GM21423 (cell line): Measurements from ENCODE around the gene STPG1.
"Not testable (repeated sequence)": the region's sequence is repeated elsewhere in the genome, so short reads cannot be mapped to it uniquely, and the experiment has no call there.

Source experiments
- ATAC-seq: cut with Tn5 transposase; IDR thresholded peaks from one replicate; pipeline ENCODE4 v1.9.1; 2021; ENCODE audit warnings: mild to moderate bottlenecking, moderate library complexity; ENCODE audit not compliant: unreplicated experiment

Gene STPG1

GRCh38 chr1:24413350-24414163 lies at the start of gene STPG1:
Gene STPG1 (minus strand): TSS chr1:24413782. CDS start chr1:24401388, 12,394 bp downstream.
- no peak for ATAC-seq

GRCh38 chr1:24462128-24462527 lies 48.5 kb upstream of the STPG1 start:
- not testable (repeated sequence) for ATAC-seq

GRCh38 chr1:24459551-24460266 lies 46.1 kb upstream of the STPG1 start:
- ATAC-seq: no peak

GRCh38 chr1:24457866-24458265 lies 44.3 kb upstream of the STPG1 start:
- ATAC-seq: no peak

GRCh38 chr1:24455272-24455671 lies 41.7 kb upstream of the STPG1 start:
- ATAC-seq: no peak

GRCh38 chr1:24454673-24455072 lies 41.1 kb upstream of the STPG1 start:
- ATAC-seq: no peak

- ATAC-seq: no peak
Measured at GRCh38 chr1:24452922-24453485, 39.4 kb upstream of the STPG1 start.

GRCh38 chr1:24451746-24452145 lies 38.2 kb upstream of the STPG1 start:
- ATAC-seq: no peak

- no peak for ATAC-seq
Measured at GRCh38 chr1:24450857-24451397, 37.3 kb upstream of the STPG1 start.

- ATAC-seq: no peak
Measured at GRCh38 chr1:24450316-24450715, 36.7 kb upstream of the STPG1 start.

GRCh38 chr1:24446446-24446845 lies 32.9 kb upstream of the STPG1 start:
- not testable (repeated sequence) for ATAC-seq

GRCh38 chr1:24443241-24443656 lies 29.7 kb upstream of the STPG1 start:
- no peak for ATAC-seq

- no peak for ATAC-seq
Measured at GRCh38 chr1:24442764-24443163, 29.2 kb upstream of the STPG1 start.

- ATAC-seq: no peak
Measured at GRCh38 chr1:24441996-24442668, 28.6 kb upstream of the STPG1 start.

GRCh38 chr1:24441480-24441879 lies 27.9 kb upstream of the STPG1 start:
- no peak for ATAC-seq

- no peak for ATAC-seq
Measured at GRCh38 chr1:24440436-24440835, 26.9 kb upstream of the STPG1 start.

GRCh38 chr1:24438423-24438901 lies 24.9 kb upstream of the STPG1 start:
- ATAC-seq: no peak

GRCh38 chr1:24437631-24438396 lies 24.2 kb upstream of the STPG1 start:
- ATAC-seq: no peak

GRCh38 chr1:24435782-24436365 lies 22.3 kb upstream of the STPG1 start:
- no peak for ATAC-seq

- no peak for ATAC-seq
Measured at GRCh38 chr1:24427545-24427862, 13.9 kb upstream of the STPG1 start.
